GM18861 (cell line): Measurements from ENCODE around the gene ZNRF2.
"Not testable (repeated sequence)": the region's sequence is repeated elsewhere in the genome, so short reads cannot be mapped to it uniquely, and the experiment has no call there.

Experiments used
- ATAC-seq: cut with Tn5 transposase; IDR thresholded peaks from one replicate; pipeline ENCODE4 v1.9.1; 2021; ENCODE audit not compliant: unreplicated experiment

ZNRF2 gene

DNA sequence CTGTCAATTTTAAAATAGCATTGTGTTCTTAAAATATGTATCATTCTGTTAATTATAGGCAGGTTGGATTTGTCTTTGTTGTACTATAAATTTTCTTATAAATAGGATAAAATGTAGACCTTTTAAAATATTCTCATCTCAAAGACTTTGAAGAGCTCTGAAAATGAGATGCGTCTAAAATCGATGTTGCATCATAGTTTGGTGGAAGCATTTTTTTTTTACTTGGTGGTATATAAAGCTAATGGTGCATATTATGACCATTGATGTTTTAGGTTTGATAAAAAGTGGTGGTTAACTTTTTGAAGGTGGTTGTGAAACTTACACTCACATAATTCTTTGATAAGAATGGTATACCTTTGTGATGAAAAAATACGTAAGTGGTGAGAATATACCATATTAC is 69.1 kb downstream of the ZNRF2 start:
- no peak for ATAC-seq

DNA sequence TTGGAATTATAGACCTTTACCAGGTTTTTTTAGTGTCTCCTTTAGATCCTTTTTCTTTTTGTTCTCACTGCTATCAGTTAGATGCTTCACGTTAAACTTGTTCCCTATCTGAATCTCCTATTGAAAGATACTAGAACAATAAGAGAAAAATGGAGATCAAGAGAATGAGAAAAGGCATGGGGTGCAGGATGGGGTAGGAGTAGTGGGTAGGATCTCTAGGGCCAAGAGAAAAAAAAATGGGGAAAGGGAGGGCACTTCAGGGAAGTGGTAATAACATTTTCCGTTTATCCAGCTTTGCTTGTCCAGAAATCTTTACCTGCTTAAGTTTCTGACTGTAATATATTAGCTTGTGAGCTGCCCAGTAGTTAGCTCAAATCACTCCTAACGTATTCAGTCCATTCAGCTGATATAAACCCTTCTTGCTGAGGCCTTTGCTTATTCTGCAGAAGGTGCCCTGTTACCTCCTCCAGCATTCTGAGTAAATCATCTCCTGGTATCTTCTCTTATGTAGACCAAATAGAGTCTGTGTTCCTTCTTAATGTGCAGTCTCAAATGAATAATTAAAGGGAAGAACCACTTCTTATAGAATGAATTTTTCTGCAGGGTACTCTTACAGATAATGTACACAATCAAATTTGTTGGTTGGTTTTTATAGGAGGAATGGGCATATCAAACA is 69.7 kb downstream of the ZNRF2 start:
- ATAC-seq = no peak

DNA sequence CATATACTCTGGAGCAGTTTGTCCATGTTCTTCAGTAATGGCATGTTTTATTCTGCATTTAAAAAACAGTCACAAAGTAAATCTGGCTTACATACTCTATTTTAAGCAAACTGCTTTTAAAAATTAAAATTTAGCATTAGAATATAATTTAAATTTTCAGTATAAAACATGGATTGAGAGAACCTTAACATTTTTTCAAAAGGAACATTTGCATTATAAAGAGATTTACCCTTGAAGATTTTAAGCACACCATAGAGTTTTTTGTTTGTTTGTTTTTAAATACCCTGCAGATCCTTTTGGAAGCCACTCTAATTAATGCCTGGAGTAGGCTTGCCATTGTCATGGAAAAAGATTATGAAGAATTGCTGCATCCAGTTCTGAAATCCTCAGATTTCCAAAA is 70.4 kb downstream of the ZNRF2 start:
- no peak for ATAC-seq

DNA sequence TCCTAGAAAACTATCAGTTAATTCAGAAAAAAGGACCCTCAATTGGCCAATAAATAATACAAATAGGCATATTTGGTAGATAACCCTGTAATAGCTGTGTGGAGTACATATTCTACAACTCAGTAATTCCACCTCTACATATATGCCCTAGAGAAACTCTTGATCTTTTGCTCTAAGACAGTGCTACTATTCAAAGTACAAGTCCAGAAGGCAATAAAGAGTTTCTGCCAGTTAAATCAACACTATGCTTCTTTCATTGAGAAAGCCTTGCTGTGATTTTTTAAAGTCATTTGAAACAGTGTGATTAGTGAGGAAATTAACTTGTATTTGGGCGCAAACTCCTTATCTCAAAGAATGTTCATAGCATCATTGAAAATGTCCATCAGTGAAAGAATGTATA is 75.6 kb downstream of the ZNRF2 start:
- ATAC-seq = no peak

DNA sequence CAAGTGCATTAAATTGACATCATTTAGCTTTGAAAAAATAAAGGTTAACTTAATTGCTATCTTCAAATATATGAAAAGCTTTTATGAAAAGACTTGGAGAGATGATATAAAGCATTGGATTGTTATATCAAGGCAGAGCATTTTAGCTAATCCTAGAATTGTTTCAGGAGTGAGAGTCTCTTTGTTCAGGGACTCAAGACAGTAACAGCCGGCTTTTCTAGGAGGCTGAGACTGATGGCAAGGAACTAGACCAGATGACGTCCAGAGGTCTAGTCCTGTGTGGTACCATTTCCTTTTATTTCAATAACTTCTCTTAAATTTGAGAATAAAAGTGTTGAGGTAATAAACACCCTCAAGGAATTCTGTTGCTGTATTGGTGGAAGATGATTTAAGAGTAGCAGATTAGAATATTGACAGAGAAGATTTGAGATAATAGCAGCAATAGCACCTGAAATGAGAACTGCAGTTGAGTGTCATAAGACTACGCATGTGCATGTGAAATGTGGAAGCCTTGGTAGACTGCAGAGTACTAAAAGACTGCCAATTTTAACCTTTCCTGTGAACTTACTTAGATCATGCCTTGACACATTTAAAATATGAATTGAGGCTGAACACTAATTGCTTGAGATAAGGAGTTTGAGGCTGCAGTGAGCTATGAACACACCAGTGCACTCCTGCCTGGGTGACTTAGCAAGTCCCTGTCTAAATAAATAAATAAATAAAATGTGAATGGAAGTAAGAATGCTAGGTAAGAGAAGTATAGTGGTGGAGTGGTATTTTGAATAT is 79.6 kb downstream of the ZNRF2 start:
- no peak for ATAC-seq

DNA sequence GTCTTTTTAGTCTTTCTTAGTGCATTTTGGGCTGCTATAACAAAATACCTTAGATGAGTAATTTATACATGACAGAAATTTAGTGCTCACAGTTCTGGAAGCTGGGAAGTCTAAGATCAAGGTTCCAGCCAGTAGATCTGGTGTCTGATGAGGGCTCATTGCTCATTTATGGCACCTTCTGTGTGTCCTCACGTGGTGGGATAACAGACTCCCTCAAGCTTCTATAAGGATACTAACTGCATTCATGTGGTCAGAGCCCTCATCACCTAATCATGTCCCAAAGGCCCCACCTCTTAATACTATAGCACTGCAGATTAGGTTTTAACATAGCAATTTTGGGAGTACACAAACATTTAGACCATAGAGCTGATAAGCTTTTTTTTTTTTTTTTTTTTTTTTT is 80.4 kb downstream of the ZNRF2 start:
- ATAC-seq = no peak

DNA sequence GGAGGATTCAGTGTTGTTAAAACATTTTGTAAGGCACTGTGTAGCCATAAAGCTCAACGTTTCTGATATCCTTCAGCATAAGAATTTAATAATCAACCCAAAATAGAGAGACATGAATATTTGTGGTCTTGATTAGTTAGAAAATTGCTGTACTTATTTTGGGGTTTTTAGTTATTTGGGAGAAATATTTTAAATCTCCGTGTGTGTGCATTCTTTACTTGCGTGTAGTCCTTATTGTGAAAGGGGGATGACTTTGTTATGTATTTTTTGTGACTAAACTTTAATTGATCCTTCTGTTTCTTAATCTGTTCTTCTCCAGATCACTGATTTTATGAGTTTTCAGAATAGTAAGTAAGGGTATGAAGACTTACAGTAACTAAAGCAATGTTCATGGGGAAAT is 81.2 kb downstream of the ZNRF2 start:
- no peak for ATAC-seq

DNA sequence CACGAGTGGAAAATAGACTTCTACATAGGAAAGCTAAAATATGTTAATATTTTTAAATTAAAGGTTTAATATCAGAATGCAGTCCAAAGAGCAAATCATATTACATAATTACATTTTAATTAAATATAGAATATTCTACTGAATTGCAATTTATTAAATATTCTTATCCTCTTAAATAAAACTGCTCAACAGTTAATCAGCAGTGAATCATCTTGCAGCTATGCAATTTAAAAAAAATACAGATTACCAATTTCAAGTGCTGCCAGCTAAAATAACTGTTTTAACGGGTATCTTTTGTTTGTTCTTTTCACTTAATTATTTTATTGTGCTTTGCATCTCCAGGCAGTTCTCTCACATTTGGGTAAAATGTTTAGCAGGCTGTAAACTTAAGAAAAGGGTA is 82.2 kb downstream of the ZNRF2 start:
- ATAC-seq = no peak

DNA sequence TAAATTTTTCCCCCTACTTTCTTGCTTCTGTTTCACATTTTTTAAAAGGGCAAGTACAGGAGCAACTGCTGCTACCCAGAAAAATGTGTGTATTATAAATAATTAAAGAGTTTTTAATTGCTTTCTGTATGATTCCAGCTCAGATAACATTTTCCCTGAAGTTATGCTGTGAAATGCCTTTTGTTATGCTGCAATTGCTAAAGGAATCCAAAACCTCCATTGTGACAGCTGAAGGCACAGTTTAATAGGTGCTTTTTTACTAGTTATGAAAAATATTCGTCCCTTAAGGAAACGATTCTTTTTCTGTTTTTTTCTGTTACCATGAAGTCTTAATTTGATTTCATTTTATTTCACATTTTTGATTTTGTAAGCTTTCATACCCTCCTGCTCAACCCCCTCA is 83.2 kb downstream of the ZNRF2 start:
- no peak for ATAC-seq

DNA sequence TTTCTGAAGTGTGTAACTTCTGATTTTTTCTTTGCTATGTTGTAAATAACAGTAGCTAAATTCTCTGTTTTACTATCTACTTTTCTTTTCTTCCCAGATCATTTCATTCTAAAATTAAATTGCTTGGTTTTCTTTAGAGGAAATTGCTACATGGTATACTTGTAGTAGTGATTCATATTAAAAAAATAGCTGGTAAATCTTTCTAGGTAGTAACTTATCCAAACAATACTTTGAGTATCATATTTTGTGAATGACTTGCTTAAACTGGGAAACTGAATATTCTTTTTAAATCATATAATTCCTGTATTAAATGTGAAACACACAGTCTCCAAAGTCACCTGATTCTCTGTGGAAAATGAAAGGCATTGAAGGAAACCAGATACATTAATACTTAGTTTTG is 85.5 kb downstream of the ZNRF2 start:
- ATAC-seq = no peak

DNA sequence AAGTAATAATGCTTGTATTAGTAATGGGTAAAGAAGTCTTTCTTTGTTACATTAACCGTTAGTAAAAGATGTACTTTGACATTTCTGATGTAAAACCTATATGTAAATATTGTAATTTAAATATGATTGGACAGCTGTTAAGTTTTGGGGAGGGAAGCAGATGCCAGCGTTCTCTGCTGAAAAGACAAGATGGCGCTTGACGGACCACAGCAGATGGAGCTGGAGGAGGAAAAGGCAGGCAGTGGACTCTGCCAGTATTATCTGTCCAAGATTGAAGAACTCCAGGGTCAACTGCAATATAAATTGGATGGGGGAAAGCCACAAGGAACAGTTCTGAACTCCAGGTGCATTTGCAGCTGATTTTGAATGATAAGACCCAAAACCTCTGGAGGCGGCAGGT is 86.9 kb downstream of the ZNRF2 start:
- ATAC-seq = no peak

DNA sequence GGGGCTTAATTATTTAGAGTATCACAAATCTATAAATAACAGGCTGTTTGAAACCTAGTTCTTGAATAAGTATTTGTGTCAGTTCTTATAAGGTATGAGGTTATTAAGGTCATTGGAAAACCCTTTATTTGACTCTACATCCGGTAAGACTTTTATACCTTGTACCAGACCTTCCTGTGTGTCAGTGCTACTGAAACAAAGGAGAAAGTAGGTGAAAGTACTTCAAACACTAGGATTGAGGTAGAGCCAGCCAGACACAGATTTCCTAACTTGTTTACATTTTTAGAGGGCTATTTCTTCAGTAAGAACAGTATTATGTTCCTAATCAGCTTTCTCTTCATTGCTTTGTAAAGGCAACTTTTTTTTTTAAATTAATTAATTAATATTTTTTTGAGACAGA is 93.9 kb downstream of the ZNRF2 start:
- no peak for ATAC-seq

DNA sequence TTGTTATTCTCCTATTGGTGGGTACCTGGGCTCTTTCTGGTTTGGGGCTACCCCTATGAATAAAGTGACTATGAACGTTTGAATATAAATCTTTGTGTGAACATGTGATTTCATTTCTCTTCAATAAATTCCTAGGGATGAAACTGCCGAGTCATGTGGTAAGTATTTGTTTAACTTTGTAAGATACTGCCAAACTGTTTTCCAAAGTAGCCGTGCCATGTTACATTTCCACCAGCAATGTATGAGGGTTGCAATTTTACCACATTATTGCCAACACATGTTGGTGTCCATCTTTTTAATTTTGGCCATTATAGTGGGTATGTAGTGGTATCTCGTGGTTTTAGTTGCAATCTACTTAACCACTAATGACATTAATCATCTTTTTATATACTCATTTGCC is 94.7 kb downstream of the ZNRF2 start:
- ATAC-seq = no peak

DNA sequence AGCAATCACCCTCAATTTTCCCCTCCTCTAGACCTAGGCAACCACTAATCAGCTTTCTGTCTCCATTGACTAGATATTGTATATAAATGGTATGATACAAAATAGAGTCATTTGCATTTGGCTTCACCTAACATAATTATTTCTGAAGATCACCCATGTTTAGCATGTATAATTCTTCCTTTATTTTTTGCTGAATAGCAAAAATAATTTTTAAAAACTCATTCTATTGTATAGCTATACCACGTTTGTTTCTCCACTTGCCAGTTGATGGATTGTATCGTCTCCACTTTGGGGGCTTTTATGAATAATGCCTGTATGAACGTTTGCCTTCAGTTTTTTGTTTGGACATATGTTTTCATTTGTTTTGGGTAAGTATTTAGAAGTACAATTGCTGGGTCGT is 95.3 kb downstream of the ZNRF2 start:
- ATAC-seq = no peak

DNA sequence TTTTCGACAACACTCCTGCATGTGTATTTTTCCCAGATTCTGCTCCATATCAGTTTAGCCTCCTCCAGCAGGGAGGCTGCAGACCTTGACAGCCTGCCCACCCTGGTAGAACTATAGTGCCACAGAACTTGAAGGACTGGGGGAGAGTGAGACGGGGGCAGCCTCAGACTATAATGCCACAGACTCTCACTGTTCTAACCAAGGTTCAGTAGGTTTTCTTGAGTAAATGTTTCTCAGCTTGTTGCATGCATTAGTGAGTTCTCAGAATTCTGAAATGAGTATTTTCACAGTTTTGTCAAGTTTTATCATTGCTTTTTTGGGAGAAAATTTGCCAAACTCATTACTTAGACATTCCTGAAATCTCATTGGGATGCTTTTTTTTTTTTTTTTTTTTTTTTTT is 95.9 kb downstream of the ZNRF2 start:
- no peak for ATAC-seq

DNA sequence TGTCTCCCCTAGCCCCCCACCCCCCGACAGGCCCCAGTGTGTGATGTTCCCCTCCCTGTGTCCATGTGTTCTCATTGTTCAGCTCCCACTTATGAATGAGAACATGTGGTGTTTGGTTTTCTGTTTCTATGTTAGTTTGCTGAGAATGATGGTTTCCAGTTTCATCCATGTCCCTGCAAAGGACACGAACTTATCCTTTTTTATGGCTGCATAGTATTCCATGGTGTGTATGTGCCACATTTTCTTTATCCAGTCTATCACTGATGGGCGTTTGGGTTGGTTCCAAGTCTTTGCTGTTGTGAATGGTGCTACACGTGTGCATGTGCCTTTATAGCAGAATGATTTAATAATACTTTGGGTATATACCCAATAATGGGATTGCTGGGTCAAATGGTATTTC is 96.4 kb downstream of the ZNRF2 start:
- ATAC-seq = not testable (repeated sequence)

DNA sequence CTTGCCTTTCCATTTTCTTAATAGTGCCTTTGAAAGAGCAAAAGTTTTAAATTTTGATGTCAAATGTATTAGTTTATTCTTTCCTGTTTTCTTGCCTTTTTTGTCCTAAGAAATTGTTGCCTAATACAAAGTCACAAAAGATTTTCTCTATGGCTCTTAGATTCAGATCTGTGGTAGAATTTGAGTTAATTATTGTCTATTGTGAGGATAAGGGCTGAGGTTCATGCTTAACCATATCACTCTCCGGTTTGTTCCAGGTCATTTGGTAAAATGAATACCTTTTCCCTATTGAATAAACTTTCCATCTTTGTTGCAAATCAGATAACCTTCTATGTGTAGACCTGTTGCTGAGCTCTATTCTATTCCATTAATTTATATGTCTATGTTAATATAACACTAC is 98.2 kb downstream of the ZNRF2 start:
- ATAC-seq = no peak

DNA sequence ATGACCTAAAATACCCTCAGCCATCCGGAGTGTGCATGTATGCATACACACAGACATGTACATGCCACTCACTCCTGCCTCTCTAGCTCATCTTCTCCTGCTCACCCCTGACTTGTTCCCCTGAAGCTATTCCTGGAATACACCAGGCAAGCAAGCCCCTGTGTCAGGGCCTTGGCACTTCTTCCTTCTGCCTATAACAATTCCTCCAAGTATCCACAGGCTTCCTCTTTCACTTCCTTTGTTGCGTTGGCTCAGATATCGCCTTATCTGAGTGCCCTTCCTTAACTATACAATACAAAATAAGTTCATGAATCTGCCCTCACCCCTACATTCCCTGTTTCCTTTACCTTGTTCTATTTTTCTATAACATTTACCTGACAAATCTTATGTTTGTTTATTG is 105.4 kb downstream of the ZNRF2 start:
- ATAC-seq = no peak

DNA sequence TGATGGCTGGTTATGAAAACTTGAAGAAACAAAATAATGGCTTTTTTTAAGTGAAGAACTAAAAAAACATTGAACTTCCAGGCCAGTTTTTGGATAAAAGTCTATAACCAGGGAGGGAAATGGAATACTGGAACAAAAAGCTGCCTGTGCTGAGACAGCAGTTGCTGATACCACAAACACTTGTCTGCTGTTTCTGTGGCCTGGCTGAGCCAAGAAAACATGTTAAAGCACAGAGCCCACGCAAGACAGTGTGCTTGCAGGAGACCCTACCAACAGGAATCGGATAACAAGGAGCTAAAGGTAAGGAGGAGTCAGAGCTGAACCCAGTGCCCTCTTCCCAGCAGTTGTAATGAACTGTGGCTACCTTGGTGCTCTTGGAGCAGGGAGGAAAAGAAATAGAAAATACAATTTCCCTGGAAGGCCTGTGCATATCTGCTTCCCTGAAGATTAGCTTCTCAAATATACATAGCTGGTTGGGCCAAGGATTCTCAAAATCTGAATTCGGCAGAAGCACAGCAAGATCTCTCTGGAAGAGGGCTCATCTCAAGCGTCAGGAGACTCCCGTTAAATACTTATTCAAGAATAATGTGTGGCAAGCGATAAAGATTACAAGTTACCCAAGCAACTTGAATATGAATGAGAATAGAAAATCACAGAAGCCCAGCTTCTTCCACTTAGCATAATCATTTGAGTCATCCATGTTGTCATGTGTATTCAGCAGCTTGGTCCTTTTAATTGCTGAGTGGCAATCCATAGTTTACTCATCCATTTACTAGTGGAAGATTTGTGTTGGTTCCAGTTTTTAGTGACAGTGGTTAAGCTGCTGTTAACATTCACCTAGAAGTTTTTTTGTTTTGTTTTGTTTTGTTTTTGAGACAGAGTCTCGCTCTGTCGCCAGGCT is 106.6 kb downstream of the ZNRF2 start:
- ATAC-seq = no peak

DNA sequence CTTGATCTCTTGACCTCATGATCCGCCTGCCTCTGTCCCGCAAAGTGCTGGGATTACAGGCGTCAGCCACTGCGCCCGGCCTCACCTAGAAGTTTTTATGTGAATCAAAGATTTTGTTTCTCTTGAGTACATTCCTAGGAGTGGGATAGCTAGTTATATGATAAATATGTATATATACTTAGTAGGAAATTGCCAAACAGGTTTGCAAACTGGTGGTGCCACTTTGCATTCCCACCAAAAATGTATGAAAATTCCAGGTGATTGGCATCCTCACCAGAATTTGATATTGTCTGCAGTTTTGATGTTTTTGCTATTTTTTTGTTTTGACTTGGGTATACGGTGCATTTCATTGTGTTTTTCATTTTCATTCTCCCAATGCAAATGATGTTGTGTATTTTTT is 107.4 kb downstream of the ZNRF2 start:
- ATAC-seq = no peak

DNA sequence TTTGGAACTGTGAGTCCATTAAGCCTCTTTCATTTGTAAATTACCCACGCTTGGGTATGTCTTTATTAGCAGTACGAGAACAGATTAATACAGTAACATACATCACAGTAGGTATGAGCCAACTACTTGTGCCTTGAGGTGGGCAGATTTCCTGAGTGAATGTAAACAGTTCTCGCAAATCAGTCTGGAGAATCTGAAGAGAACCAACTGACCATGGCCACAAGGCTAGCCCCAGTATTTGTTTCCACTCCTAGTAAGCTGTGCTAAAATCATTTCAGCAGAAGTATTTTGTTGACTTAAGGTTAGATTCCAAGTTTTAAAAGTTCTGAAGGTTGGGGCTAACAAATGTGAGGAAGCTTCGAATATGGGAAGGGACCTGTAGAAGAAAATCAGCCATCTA is 111.3 kb downstream of the ZNRF2 start:
- no peak for ATAC-seq

DNA sequence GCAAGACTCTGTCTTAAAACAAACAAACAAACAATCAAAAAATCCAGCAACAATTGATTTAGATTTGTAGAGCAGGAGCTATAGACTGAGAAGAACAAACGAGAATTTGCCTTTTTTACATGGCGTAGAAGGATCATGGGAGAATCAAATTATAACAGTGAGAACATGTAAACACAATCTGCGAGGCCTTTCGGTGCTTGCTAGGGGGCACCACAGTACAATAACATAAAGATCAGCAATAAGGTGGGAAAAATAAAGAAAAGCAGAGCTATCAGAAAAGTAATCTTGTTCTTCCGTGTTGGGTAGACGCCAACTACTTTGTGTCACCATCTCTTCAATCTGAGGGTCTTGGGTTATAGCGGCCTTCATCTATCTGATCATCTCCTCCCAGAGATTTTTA is 112.0 kb downstream of the ZNRF2 start:
- ATAC-seq = no peak
